ENCODE measurements around the gene RBM6.
"Not testable (repeated sequence)": the region's sequence is repeated elsewhere in the genome, so short reads cannot be mapped to it uniquely, and the experiment has no call there.

The RBM6 gene

GRCh38 chr3:49939858-49940666, at the start of gene RBM6:
Gene RBM6 (plus strand): TSS chr3:49940150. CDS start chr3:49962642, 22,492 bp downstream.
- peak; percentile 95 for DNase-seq (ENCODE audit: low read depth, low spot score)

GRCh38 chr3:49895791-49896190, 44.2 kb upstream of the RBM6 start:
- no peak for DNase-seq (ENCODE audit: low read depth, low spot score)

- no peak for DNase-seq (ENCODE audit: low read depth, low spot score)
Observed at GRCh38 chr3:49896345-49896744, 43.6 kb upstream of the RBM6 start.

- no peak for DNase-seq (ENCODE audit: low read depth, low spot score)
Observed at GRCh38 chr3:49898991-49899390, 41.0 kb upstream of the RBM6 start.

- DNase-seq (ENCODE audit: low read depth, low spot score) = no peak
Observed at GRCh38 chr3:49899815-49900214, 40.1 kb upstream of the RBM6 start.

- no peak for DNase-seq (ENCODE audit: low read depth, low spot score)
Observed at GRCh38 chr3:49900491-49901153, 39.3 kb upstream of the RBM6 start.

GRCh38 chr3:49901366-49902339, 38.3 kb upstream of the RBM6 start:
- no peak for DNase-seq (ENCODE audit: low read depth, low spot score)

GRCh38 chr3:49902511-49903345, 37.2 kb upstream of the RBM6 start:
- no peak for DNase-seq (ENCODE audit: low read depth, low spot score)

GRCh38 chr3:49903451-49904424, 36.2 kb upstream of the RBM6 start, which contains the start of gene MST1R:
Gene MST1R (minus strand): TSS chr3:49903873. CDS start chr3:49903609, 264 bp downstream.
- DNase-seq (ENCODE audit: low read depth, low spot score) = no peak

- not testable (repeated sequence) for DNase-seq (ENCODE audit: low read depth, low spot score)
Observed at GRCh38 chr3:49904448-49904847, 35.5 kb upstream of the RBM6 start.

GRCh38 chr3:49906073-49906743, 33.7 kb upstream of the RBM6 start:
- DNase-seq (ENCODE audit: low read depth, low spot score) = no peak

- no peak for DNase-seq (ENCODE audit: low read depth, low spot score)
Observed at GRCh38 chr3:49908373-49909199, 31.4 kb upstream of the RBM6 start.

- DNase-seq (ENCODE audit: low read depth, low spot score) = no peak
Observed at GRCh38 chr3:49910409-49911123, 29.4 kb upstream of the RBM6 start.

GRCh38 chr3:49911124-49911420, 28.9 kb upstream of the RBM6 start:
- no peak for DNase-seq (ENCODE audit: low read depth, low spot score)

GRCh38 chr3:49911611-49912010, 28.3 kb upstream of the RBM6 start:
- no peak for DNase-seq (ENCODE audit: low read depth, low spot score)

GRCh38 chr3:49912881-49913281, 27.1 kb upstream of the RBM6 start:
- no peak for DNase-seq (ENCODE audit: low read depth, low spot score)

- no peak for DNase-seq (ENCODE audit: low read depth, low spot score)
Observed at GRCh38 chr3:49914906-49915305, 25.0 kb upstream of the RBM6 start.

- DNase-seq (ENCODE audit: low read depth, low spot score) = no peak
Observed at GRCh38 chr3:49916686-49917085, 23.3 kb upstream of the RBM6 start.
